IPS DF 19.7 (cell line): ENCODE data around the gene GNAS-AS1.

Source experiments
- DNase-seq: peaks from one replicate; pipeline ENCODE4 v3.0.0-alpha.2; 2013; ENCODE audit warnings: low read depth, low spot score

The GNAS-AS1 gene

GRCh38 chr20:58884966-58885365 is 34.3 kb upstream of the GNAS-AS1 start:
- DNase-seq = no peak

DNA sequence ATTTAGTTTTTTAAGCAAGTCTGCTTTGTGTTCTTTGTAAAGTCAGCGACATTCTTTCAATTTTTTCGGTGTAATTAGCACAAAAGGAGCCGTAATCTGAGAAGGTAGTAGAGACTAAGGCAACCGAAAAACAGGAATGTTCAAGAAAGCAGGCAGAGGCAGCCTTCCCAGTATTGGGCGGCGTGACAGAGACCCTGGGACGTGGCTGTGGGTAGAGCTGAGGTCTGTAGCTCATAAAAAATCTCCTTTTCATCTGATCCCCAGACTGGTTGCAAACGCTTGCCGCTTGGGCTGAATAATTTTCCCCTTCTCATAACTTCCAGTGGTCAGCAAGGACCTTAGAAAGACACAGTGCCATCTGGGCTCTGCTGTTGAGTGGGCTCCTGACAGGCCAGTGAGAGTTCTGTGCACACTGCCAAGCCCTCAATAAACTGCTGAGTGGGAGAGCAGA is 32.6 kb upstream of the GNAS-AS1 start:
- no peak for DNase-seq

DNA sequence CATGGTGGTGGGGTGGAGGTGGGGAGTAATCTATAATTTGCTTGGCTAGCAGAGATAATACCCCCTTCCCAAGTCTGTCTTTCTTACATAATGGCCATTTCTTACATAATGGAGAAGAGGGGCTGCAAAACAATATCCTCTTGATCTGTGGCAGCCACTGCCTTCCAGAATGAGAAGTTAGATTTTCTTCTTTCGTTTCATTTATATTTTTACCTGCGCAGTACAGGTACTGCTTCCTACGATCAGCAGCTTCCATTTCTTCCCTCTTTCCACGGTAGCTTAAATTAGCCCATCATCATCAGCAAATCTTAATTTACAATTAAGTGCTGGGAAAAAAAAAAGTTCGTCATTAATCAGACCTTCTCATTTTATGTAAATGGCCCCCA is 32.0 kb upstream of the GNAS-AS1 start:
- DNase-seq = no peak

DNA sequence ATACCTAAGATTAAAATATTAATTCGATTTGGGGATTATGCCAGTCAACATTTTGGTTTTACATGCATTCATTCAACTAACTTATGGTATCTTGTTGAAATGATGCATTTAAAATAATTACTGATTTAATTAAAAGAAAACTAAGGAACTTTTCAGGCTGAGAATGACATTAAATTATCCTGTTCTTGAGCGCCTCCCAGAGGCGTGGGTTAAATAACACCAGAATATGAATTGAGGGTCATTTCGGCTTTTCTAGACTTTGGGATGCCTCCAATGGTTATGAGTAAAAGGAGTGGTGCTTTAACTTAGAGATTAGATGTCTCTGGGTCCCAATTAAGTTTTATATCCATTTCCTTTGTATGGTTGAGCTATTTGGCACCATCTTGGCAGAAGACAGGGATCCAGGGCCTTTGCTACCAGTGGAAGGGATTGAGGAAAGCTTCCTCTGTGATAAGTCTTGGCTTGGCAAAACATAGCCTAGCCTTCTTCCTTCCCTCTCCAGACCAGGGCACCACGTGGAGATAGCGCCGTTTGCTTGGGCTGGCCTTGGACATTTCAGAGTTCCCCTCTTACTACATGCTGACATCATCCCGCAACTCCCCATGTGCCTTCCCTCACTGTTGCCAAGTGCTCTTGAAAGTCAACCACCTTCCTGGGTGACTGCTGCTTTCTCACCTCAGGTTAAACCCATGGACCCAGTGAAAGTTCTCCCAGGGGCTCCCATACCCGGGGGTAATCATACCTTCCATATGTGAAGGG is 30.5 kb upstream of the GNAS-AS1 start:
- DNase-seq = no peak

- DNase-seq = no peak
Measured at GRCh38 chr20:58880441-58880840, 29.7 kb upstream of the GNAS-AS1 start.

- no peak for DNase-seq
Measured at GRCh38 chr20:58878399-58878798, 27.7 kb upstream of the GNAS-AS1 start.

DNA sequence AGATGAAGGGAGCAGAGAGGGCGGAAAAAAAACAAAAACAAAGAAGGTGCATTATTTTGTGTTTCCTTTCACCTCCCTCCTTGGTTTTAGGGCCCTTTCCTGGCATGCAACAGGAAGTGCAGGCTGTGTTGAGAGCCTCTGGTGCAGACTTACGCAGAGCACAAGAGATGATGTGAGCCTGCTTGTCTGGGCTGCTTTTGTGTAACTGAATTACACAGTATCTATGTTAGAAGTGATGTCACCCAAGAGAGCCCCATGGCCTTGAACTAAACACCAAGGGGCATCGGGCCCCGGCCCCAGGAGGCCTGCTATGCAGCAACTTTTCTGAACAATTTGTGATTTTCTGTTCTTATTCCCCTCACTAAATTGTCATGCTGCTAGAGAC is 27.3 kb upstream of the GNAS-AS1 start:
- no peak for DNase-seq

DNA sequence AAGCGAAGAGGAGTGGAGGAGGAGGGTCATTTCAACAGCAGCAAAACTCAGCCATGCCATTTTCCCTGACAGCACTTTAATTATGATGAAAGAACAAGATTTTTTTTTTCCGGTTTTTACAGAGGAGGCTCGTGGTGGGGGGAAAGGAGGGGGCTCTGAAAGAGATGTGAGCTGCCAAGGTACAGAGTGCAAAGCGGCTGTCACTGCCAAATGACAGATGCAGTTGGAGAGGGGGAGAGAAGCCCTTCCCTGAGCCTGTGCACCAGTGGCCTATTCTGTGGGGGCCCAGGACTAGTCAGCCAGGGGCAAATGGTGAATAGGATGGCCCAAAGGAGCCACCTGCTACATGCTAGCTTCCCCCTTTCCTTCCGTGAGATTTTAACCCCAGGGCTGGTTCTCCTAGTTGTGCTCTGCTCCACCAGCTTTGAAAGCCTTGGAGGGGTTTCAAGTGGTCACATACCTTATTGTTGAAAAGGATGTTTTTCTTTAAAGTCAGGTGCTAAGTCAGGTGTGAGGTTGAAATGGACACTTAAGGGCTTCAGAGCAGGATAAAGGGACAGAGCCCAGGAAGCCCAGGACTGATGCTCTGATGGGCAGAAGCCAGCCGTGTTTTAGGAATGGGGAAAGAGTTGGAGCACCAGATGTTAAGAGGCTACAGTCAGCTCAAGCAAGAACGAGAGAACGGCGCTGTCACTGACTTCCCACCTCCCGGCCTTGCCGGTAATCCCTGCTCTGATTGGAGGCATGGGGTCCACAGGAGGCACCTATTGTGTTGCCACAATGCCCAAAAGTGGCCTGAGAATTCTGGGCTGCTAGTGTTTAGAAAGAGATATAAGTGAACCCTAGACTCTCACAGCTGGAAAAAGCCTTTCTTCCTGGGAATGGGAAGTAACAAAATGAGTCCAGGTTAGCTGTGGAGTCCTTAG is 26.6 kb upstream of the GNAS-AS1 start:
- no peak for DNase-seq

- no peak for DNase-seq
Measured at GRCh38 chr20:58876437-58876836, 25.7 kb upstream of the GNAS-AS1 start.

- DNase-seq = no peak
Measured at GRCh38 chr20:58875541-58876134, 24.9 kb upstream of the GNAS-AS1 start.

GRCh38 chr20:58875111-58875510 is 24.4 kb upstream of the GNAS-AS1 start:
- DNase-seq = no peak

GRCh38 chr20:58874469-58874868 is 23.8 kb upstream of the GNAS-AS1 start:
- no peak for DNase-seq

- no peak for DNase-seq
Measured at GRCh38 chr20:58871533-58872102, 20.9 kb upstream of the GNAS-AS1 start.

GRCh38 chr20:58870293-58871014 is 19.8 kb upstream of the GNAS-AS1 start:
- DNase-seq = no peak

GRCh38 chr20:58869662-58870227 is 19.0 kb upstream of the GNAS-AS1 start:
- DNase-seq = no peak

DNA sequence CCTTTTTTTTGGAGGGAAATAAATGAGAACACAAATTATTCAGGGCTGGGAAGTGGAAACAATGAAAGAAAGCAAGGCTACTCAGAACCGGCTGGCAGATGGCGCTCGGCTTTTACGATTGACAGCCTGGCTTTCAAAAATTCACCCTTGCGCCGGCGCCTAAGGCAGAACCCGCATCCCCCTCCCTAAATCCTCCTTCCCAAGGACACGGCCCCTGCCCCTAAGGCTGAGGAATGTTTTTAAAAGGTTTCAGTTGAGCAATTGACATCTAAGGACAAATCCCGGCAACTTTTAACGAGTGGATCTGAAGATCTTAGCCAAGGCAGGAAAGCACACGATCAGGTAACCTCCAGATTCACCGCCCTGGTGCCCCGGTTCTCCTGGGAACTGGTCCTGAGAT is 18.1 kb upstream of the GNAS-AS1 start:
- no peak for DNase-seq

GRCh38 chr20:58867211-58867610 is 16.5 kb upstream of the GNAS-AS1 start:
- DNase-seq = no peak

GRCh38 chr20:58865843-58866242 is 15.1 kb upstream of the GNAS-AS1 start:
- no peak for DNase-seq

DNA sequence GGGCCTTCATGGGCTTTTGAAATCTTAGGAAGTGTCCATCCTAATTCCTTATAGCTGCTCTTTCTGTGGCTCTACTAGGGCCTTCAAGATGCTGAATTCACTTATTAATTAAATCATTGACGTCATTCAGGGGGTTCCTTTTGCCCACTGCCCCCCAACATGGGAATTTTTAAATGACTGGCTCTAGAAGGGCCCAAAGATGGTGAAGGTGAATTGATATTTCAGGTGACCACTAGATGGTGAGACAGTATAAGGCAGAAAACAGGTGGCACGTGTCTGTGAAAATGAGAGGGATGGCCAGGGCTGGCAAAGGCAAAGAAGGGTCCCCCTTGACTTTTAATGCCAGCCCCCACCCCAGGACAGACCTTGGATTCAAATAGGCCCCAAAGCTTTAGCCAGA is 13.6 kb upstream of the GNAS-AS1 start:
- no peak for DNase-seq

GRCh38 chr20:58863044-58863790 is 12.5 kb upstream of the GNAS-AS1 start:
- DNase-seq = no peak
